ENCODE measurements around the gene RGP1. TPM values are rescaled to one million over a fixed set of nuclear protein-coding genes. Genes with fewer than 3 reads are reported as not detected.

The RGP1 gene
- total and polyA plus RNA-seq, 7 donors, result 10.2 to 37.2 (median 13.6) TPM

- Histone ChIP-seq H3K36me3 (peaks cover 0 to 63% (median 17%) of the 10 kb centered on the region in 4 donors), H3K4me3 (no peak overlapping the region), H3K27ac (no peak overlapping the region), H3K9me3 (no peaks in the 10 kb centered on the region), H3K4me1 (no peaks in the 10 kb centered on the region), H3K27me3 (no peaks in the 10 kb centered on the region)
- intact Hi-C loops (cut with DNase I), result no loop called here
- DNase-seq, result no peak
- TF ChIP-seq POLR2AphosphoS5 (IDR thresholded peaks at IDR 0.05), result no peak
- no peak for TF ChIP-seq EP300 (IDR thresholded peaks at IDR 0.05)
- no peak for TF ChIP-seq CTCF (IDR thresholded peaks at IDR 0.05)
- TF ChIP-seq POLR2A (IDR thresholded peaks at IDR 0.05), result no peak
- WGBS, 2 donors, result 93 to 94% methylated on average over 13 of the region's 13 CpGs
Observed at GRCh38 chr9:35801328-35802128, 52.4 kb downstream of the RGP1 start.

GRCh38 chr9:35806101-35806500 lies 57.0 kb downstream of the RGP1 start:
- H3K4me3 ChIP-seq, result no peak overlapping the region
- H3K27me3 ChIP-seq, result no peaks in the 10 kb centered on the region
- no peaks in the 10 kb centered on the region for H3K9me3 ChIP-seq
- no peak for TF ChIP-seq EP300 (IDR thresholded peaks at IDR 0.05)
- TF ChIP-seq POLR2AphosphoS5 (IDR thresholded peaks at IDR 0.05), result no peak
- TF ChIP-seq POLR2A (IDR thresholded peaks at IDR 0.05), result no peak
- no peak for TF ChIP-seq CTCF (IDR thresholded peaks at IDR 0.05)
- H3K36me3 ChIP-seq, result peaks cover 0 to 78% (median 32%) of the 10 kb centered on the region in 4 donors
- WGBS, 2 donors, result 97% methylated on average over 8 of the region's 8 CpGs
- peaks cover 0 to 4% (median 3%) of the 10 kb centered on the region in 4 donors for H3K4me1 ChIP-seq
- H3K27ac ChIP-seq, result no peak overlapping the region
- intact Hi-C loops (cut with DNase I), result no loop called here
- no peak for DNase-seq

Small RNA genes within 50 kb of the gene (small RNA-seq; reads per million reads assigned to genes)
- 0 to 0.11 (median 0) reads per million in 3 donors for gene MIR6853

Other genes with a start within 250 kb of the RGP1 start
- 10 to 100 TPM; 23.5 to 47.4 (median 29.2) TPM for gene TESK1, start 144.0 kb upstream of the RGP1 start, total RNA-seq
- gene TESK1, start 144.0 kb upstream of the RGP1 start, polyA plus RNA-seq, result 10 to 100 TPM; 24.6 to 33.3 (median 27.0) TPM
- 1 to 10 TPM in 2 of 4 donors, under 1 TPM in 2; 0.36 to 8.0 (median 1.1) TPM for gene CD72, start 130.9 kb upstream of the RGP1 start, total RNA-seq
- gene CD72, start 130.9 kb upstream of the RGP1 start, polyA plus RNA-seq, result 10 to 100 TPM in 1 of 3 donors, 1 to 10 TPM in 2; 1.2 to 42.1 (median 1.4) TPM
- under 1 TPM in 2 of 4 donors, not detected in 2; 0.81 to 0.82 TPM for gene SIT1, start 98.4 kb upstream of the RGP1 start, total RNA-seq
- gene SIT1, start 98.4 kb upstream of the RGP1 start, polyA plus RNA-seq, result 10 to 100 TPM in 1 of 3 donors, 1 to 10 TPM in 1, not detected in 1; 1.8 to 15.9 TPM
- gene RMRP, start 91.3 kb upstream of the RGP1 start, total RNA-seq, result over 10,000 TPM in 2 of 4 donors, 1,000 to 10,000 TPM in 2; 2,523 to 26,387 (median 8,883) TPM
- gene RMRP, start 91.3 kb upstream of the RGP1 start, polyA plus RNA-seq, result 100 to 1,000 TPM in 1 of 3 donors, not detected in 2; 480 TPM
- 100 to 1,000 TPM in 1 of 4 donors, 10 to 100 TPM in 3; 70.6 to 112 (median 83.1) TPM for gene CCDC107, start 91.0 kb upstream of the RGP1 start, total RNA-seq
- gene CCDC107, start 91.0 kb upstream of the RGP1 start, polyA plus RNA-seq, result 10 to 100 TPM; 21.3 to 28.8 (median 24.2) TPM
- 1 to 10 TPM in 3 of 4 donors, under 1 TPM in 1; 0.99 to 3.3 (median 1.4) TPM for gene ARHGEF39, start 84.1 kb upstream of the RGP1 start, total RNA-seq
- 1 to 10 TPM in 2 of 3 donors, under 1 TPM in 1; 0.60 to 9.0 (median 1.6) TPM for gene ARHGEF39, start 84.1 kb upstream of the RGP1 start, polyA plus RNA-seq
- under 1 TPM in 2 of 4 donors, not detected in 2; 0.33 to 0.71 TPM for gene CA9, start 75.4 kb upstream of the RGP1 start, total RNA-seq
- 1 to 10 TPM in 1 of 3 donors, not detected in 2; 1.7 TPM for gene CA9, start 75.4 kb upstream of the RGP1 start, polyA plus RNA-seq
- gene TPM2, start 59.4 kb upstream of the RGP1 start, total RNA-seq, result 1,000 to 10,000 TPM; 3,590 to 8,131 (median 6,107) TPM
- gene TPM2, start 59.4 kb upstream of the RGP1 start, polyA plus RNA-seq, result 100 to 1,000 TPM in 2 of 3 donors, 10 to 100 TPM in 1; 49.9 to 447 (median 334) TPM
- gene TLN1, start 17.1 kb upstream of the RGP1 start, total RNA-seq, result 100 to 1,000 TPM; 354 to 609 (median 525) TPM
- gene TLN1, start 17.1 kb upstream of the RGP1 start, polyA plus RNA-seq, result 100 to 1,000 TPM in 1 of 3 donors, 10 to 100 TPM in 2; 45.0 to 143 (median 57.6) TPM
- 10 to 100 TPM; 65.9 to 82.7 (median 75.4) TPM for gene CREB3, start 16.6 kb upstream of the RGP1 start, total RNA-seq
- gene CREB3, start 16.6 kb upstream of the RGP1 start, polyA plus RNA-seq, result 10 to 100 TPM; 31.0 to 39.0 (median 35.3) TPM
- gene GBA2, start 59 bp upstream of the RGP1 start, total RNA-seq, result 10 to 100 TPM; 45.9 to 91.7 (median 64.8) TPM
- 10 to 100 TPM; 34.8 to 88.5 (median 58.5) TPM for gene GBA2, start 59 bp upstream of the RGP1 start, polyA plus RNA-seq
- not detected for gene MSMP, start 5.0 kb downstream of the RGP1 start, total RNA-seq
- gene MSMP, start 5.0 kb downstream of the RGP1 start, polyA plus RNA-seq, result under 1 TPM in 1 of 3 donors, not detected in 2; 0.57 TPM
- gene NPR2, start 42.3 kb downstream of the RGP1 start, total RNA-seq, result 10 to 100 TPM; 20.3 to 26.6 (median 24.4) TPM
- 1 to 10 TPM in 1 of 3 donors, under 1 TPM in 2; 0.60 to 9.5 (median 0.69) TPM for gene NPR2, start 42.3 kb downstream of the RGP1 start, polyA plus RNA-seq
- gene SPAG8, start 63.0 kb downstream of the RGP1 start, total RNA-seq, result 1 to 10 TPM; 1.4 to 2.8 (median 2.4) TPM
- 1 to 10 TPM in 1 of 3 donors, not detected in 2; 1.1 TPM for gene SPAG8, start 63.0 kb downstream of the RGP1 start, polyA plus RNA-seq
- 10 to 100 TPM; 23.5 to 42.8 (median 36.2) TPM for gene HINT2, start 65.8 kb downstream of the RGP1 start, total RNA-seq
- gene HINT2, start 65.8 kb downstream of the RGP1 start, polyA plus RNA-seq, result 100 to 1,000 TPM in 2 of 3 donors, 10 to 100 TPM in 1; 85.8 to 125 (median 112) TPM
- gene FAM221B, start 79.4 kb downstream of the RGP1 start, total RNA-seq, result not detected
- gene FAM221B, start 79.4 kb downstream of the RGP1 start, polyA plus RNA-seq, result under 1 TPM in 1 of 3 donors, not detected in 2; 0.03 TPM
- 10 to 100 TPM in 1 of 4 donors, 1 to 10 TPM in 3; 6.4 to 12.5 (median 8.4) TPM for gene TMEM8B, start 79.9 kb downstream of the RGP1 start, total RNA-seq
- gene TMEM8B, start 79.9 kb downstream of the RGP1 start, polyA plus RNA-seq, result 1 to 10 TPM; 3.5 to 9.5 (median 4.2) TPM
- gene OR13J1, start 121.1 kb downstream of the RGP1 start, total RNA-seq, result not detected
- not detected for gene OR13J1, start 121.1 kb downstream of the RGP1 start, polyA plus RNA-seq
- 1 to 10 TPM; 2.1 to 6.4 (median 4.0) TPM for gene HRCT1, start 156.9 kb downstream of the RGP1 start, total RNA-seq
- 10 to 100 TPM in 2 of 3 donors, 1 to 10 TPM in 1; 4.2 to 88.5 (median 12.7) TPM for gene HRCT1, start 156.9 kb downstream of the RGP1 start, polyA plus RNA-seq
- 1 to 10 TPM in 3 of 4 donors, under 1 TPM in 1; 0.82 to 5.5 (median 2.1) TPM for gene SPAAR, start 160.2 kb downstream of the RGP1 start, total RNA-seq
- 1 to 10 TPM in 1 of 3 donors, not detected in 2; 2.5 TPM for gene SPAAR, start 160.2 kb downstream of the RGP1 start, polyA plus RNA-seq
- not detected for gene OR2S2, start 208.9 kb downstream of the RGP1 start, total RNA-seq
- not detected for gene OR2S2, start 208.9 kb downstream of the RGP1 start, polyA plus RNA-seq